GM18873 (cell line): Measurements from ENCODE around the gene DHRS12.

ENCODE experiments used
- ATAC-seq: cut with Tn5 transposase; IDR thresholded peaks from one replicate; pipeline ENCODE4 v1.9.1; 2021; ENCODE audit warnings: mild to moderate bottlenecking, moderate library complexity, moderate number of reproducible peaks; ENCODE audit not compliant: unreplicated experiment, low FRiP score

DHRS12 gene

GRCh38 chr13:51765142-51765515 lies 38.8 kb downstream of the DHRS12 start:
- no peak for ATAC-seq

GRCh38 chr13:51764184-51765141 lies 39.5 kb downstream of the DHRS12 start:
- ATAC-seq, result peak; percentile 75

- ATAC-seq, result no peak
Measured at GRCh38 chr13:51763486-51763885, 40.5 kb downstream of the DHRS12 start.

GRCh38 chr13:51761643-51762350 lies 42.2 kb downstream of the DHRS12 start:
- no peak for ATAC-seq

GRCh38 chr13:51760592-51760991 lies 43.4 kb downstream of the DHRS12 start:
- no peak for ATAC-seq

GRCh38 chr13:51759240-51759639 lies 44.7 kb downstream of the DHRS12 start:
- ATAC-seq, result no peak

GRCh38 chr13:51758691-51759090 lies 45.3 kb downstream of the DHRS12 start:
- no peak for ATAC-seq

GRCh38 chr13:51756651-51757050 lies 47.3 kb downstream of the DHRS12 start:
- no peak for ATAC-seq

GRCh38 chr13:51747438-51748434 lies 56.2 kb downstream of the DHRS12 start:
- no peak for ATAC-seq

- ATAC-seq, result no peak
Measured at GRCh38 chr13:51746802-51747201, 57.2 kb downstream of the DHRS12 start.

GRCh38 chr13:51745243-51745642 lies 58.7 kb downstream of the DHRS12 start:
- ATAC-seq, result no peak

- ATAC-seq, result no peak
Measured at GRCh38 chr13:51742611-51743010, 61.4 kb downstream of the DHRS12 start.

GRCh38 chr13:51742031-51742430 lies 61.9 kb downstream of the DHRS12 start:
- no peak for ATAC-seq

- no peak for ATAC-seq
Measured at GRCh38 chr13:51740698-51741097, 63.3 kb downstream of the DHRS12 start.

GRCh38 chr13:51739027-51739764 lies 64.8 kb downstream of the DHRS12 start:
- no peak for ATAC-seq

- no peak for ATAC-seq
Measured at GRCh38 chr13:51738226-51738905, 65.6 kb downstream of the DHRS12 start.

- no peak for ATAC-seq
Measured at GRCh38 chr13:51737609-51738008, 66.4 kb downstream of the DHRS12 start.

GRCh38 chr13:51734786-51735185 lies 69.2 kb downstream of the DHRS12 start:
- no peak for ATAC-seq
